Upper lobe of left lung (tissue), 4 donors: ENCODE data around the gene SH3RF1.

Source experiments
- EP300 ChIP-seq, 4 donors: sonication (generic); formaldehyde crosslinking; IDR thresholded peaks; one replicate each; pipeline ENCODE4 v1.5.1; 2017; ENCODE audit warnings: antibody characterized with exemption in 4 of 4, control low read depth in 2 of 4
- POLR2A ChIP-seq, 4 donors: fragments of 450-650 bp; IDR thresholded peaks; one replicate each; pipeline ENCODE4 v1.5.1; 2016 to 2017; ENCODE audit warnings: antibody characterized with exemption in 4 of 4, mild to moderate bottlenecking in 2 of 4
- POLR2AphosphoS5 ChIP-seq, 2 donors: sonication (generic); formaldehyde crosslinking; IDR thresholded peaks; one replicate each; pipeline ENCODE4 v1.5.1; 2017; ENCODE audit warnings: antibody characterized with exemption in 2 of 2
- TF ChIP-seq, protein P1 (sequence below), 6 experiments: fragments of 450-650 bp in 4 of 6; fragments of 200-600 bp in 2 of 6; sonication (generic) in 2 of 6; IDR thresholded peaks; one replicate each; pipeline ENCODE4 v1.5.1; 2016 to 2019; ENCODE audit warnings: antibody characterized with exemption in 6 of 6

GRCh38 chr4:169236078-169236477 lies 34.7 kb downstream of the SH3RF1 start:
- TF ChIP-seq, protein P1, sequence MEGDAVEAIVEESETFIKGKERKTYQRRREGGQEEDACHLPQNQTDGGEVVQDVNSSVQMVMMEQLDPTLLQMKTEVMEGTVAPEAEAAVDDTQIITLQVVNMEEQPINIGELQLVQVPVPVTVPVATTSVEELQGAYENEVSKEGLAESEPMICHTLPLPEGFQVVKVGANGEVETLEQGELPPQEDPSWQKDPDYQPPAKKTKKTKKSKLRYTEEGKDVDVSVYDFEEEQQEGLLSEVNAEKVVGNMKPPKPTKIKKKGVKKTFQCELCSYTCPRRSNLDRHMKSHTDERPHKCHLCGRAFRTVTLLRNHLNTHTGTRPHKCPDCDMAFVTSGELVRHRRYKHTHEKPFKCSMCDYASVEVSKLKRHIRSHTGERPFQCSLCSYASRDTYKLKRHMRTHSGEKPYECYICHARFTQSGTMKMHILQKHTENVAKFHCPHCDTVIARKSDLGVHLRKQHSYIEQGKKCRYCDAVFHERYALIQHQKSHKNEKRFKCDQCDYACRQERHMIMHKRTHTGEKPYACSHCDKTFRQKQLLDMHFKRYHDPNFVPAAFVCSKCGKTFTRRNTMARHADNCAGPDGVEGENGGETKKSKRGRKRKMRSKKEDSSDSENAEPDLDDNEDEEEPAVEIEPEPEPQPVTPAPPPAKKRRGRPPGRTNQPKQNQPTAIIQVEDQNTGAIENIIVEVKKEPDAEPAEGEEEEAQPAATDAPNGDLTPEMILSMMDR (IDR thresholded peaks at IDR 0.05), result no peak
- TF ChIP-seq POLR2A (IDR thresholded peaks at IDR 0.05) (no peak), POLR2AphosphoS5 (IDR thresholded peaks at IDR 0.05) (no peak), EP300 (IDR thresholded peaks at IDR 0.05) (no peak)
